ENCODE measurements around the gene ATP8A2.

DNA sequence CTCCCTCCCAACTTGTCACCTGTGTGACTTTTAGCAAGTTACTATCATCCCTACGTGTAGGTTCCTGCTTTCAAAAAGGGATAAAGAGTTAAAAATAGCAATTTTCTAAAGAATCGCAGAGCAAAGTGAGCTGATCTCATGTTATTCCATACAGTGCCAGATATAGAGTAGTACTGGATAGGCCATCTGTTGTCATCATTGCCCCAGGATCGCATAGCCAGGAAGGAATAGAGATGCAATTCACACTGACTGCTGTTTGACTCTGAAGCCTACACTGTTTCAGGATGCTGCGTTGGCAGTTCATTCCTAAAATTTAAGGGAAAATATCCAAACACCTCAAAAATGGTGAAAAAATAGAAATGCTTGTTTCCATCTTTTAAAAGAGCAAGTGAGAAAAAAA is 541.2 kb downstream of the ATP8A2 start:
- TF ChIP-seq, protein P1, sequence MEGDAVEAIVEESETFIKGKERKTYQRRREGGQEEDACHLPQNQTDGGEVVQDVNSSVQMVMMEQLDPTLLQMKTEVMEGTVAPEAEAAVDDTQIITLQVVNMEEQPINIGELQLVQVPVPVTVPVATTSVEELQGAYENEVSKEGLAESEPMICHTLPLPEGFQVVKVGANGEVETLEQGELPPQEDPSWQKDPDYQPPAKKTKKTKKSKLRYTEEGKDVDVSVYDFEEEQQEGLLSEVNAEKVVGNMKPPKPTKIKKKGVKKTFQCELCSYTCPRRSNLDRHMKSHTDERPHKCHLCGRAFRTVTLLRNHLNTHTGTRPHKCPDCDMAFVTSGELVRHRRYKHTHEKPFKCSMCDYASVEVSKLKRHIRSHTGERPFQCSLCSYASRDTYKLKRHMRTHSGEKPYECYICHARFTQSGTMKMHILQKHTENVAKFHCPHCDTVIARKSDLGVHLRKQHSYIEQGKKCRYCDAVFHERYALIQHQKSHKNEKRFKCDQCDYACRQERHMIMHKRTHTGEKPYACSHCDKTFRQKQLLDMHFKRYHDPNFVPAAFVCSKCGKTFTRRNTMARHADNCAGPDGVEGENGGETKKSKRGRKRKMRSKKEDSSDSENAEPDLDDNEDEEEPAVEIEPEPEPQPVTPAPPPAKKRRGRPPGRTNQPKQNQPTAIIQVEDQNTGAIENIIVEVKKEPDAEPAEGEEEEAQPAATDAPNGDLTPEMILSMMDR (IDR thresholded peaks at IDR 0.05), result no peak
- no peak for TF ChIP-seq POLR2A (IDR thresholded peaks at IDR 0.05)

Measured in testis (tissue), 2 donors.